Measurements from ENCODE around the gene KIFAP3. TPM values are rescaled to one million over a fixed set of nuclear protein-coding genes. Genes with fewer than 3 reads are reported as not detected.

Gene KIFAP3
- total and polyA plus RNA-seq, 2 donors (not counting 1 experiment from before 2014, with no cell fraction given): 30.2 to 42.9 TPM

- no peak overlapping the region for H3K4me2 ChIP-seq (ENCODE audit: extremely low read depth, insufficient read depth, low read length)
- TF ChIP-seq EZH2 (IDR thresholded peaks at IDR 0.05; ENCODE audit: low read length, missing control alignments) (no peak), CTCF (conservative IDR thresholded peaks at IDR 0.05 in 1 of 2, IDR thresholded peaks at IDR 0.05 in 1 of 2; ENCODE audit: low read depth in 1 of 2, low read length in 2 of 2) (no peak)
- no peaks in the 10 kb centered on the region for H3K9me3 ChIP-seq (ENCODE audit: control insufficient read depth, insufficient read depth, low read depth, low read length)
- no peaks in the 10 kb centered on the region for H3K27me3 ChIP-seq (ENCODE audit: control insufficient read depth, insufficient read depth, low read length)
- no peaks in the 10 kb centered on the region for H3K79me2 ChIP-seq (ENCODE audit: control insufficient read depth, insufficient read depth, low read length)
- no peak overlapping the region for H3K27ac ChIP-seq (ENCODE audit: insufficient read depth, low read length)
- H4K20me1 ChIP-seq (ENCODE audit: control insufficient read depth, extremely low read depth, insufficient read depth, low read length): no peaks in the 10 kb centered on the region
- no peak overlapping the region for H3K9ac ChIP-seq (ENCODE audit: insufficient read depth, low read length)
- no peak overlapping the region for H3K4me3 ChIP-seq (replicated peaks in 1 of 4; ENCODE audit: control extremely low read depth in 1 of 4, insufficient read depth in 1 of 4, low read depth in 3 of 4, low read length in 4 of 4)
- no peak overlapping the region for H2AFZ ChIP-seq (ENCODE audit: low read length)
- no peaks in the 10 kb centered on the region for H3K36me3 ChIP-seq (ENCODE audit: control insufficient read depth, insufficient read depth, low read length)
- no peaks in the 10 kb centered on the region for H3K4me1 ChIP-seq (ENCODE audit: control insufficient read depth, extremely low read depth, insufficient read depth, low read length)
- no peak for DNase-seq (ENCODE audit: low read depth in 2 of 2)
Measured at GRCh38 chr1:170048515-170048914, 26.0 kb downstream of the KIFAP3 start.

- TF ChIP-seq EZH2 (IDR thresholded peaks at IDR 0.05; ENCODE audit: low read length, missing control alignments): no peak
- TF ChIP-seq CTCF (conservative IDR thresholded peaks at IDR 0.05 in 1 of 2, IDR thresholded peaks at IDR 0.05 in 1 of 2; ENCODE audit: low read depth in 1 of 2, low read length in 2 of 2): no peak
- no peak overlapping the region for H2AFZ ChIP-seq (ENCODE audit: low read length)
- DNase-seq (ENCODE audit: low read depth in 2 of 2): no peak
- no peaks in the 10 kb centered on the region for H3K36me3 ChIP-seq (ENCODE audit: control insufficient read depth, insufficient read depth, low read length)
- no peaks in the 10 kb centered on the region for H3K9me3 ChIP-seq (ENCODE audit: control insufficient read depth, insufficient read depth, low read depth, low read length)
- H3K79me2 ChIP-seq (ENCODE audit: control insufficient read depth, insufficient read depth, low read length): no peaks in the 10 kb centered on the region
- H4K20me1 ChIP-seq (ENCODE audit: control insufficient read depth, extremely low read depth, insufficient read depth, low read length): no peaks in the 10 kb centered on the region
- H3K4me1 ChIP-seq (ENCODE audit: control insufficient read depth, extremely low read depth, insufficient read depth, low read length): no peaks in the 10 kb centered on the region
- H3K9ac ChIP-seq (ENCODE audit: insufficient read depth, low read length): no peak overlapping the region
- no peaks in the 10 kb centered on the region for H3K27me3 ChIP-seq (ENCODE audit: control insufficient read depth, insufficient read depth, low read length)
- H3K4me3 ChIP-seq (replicated peaks in 1 of 4; ENCODE audit: control extremely low read depth in 1 of 4, insufficient read depth in 1 of 4, low read depth in 3 of 4, low read length in 4 of 4): no peak overlapping the region
- H3K27ac ChIP-seq (ENCODE audit: insufficient read depth, low read length): no peak overlapping the region
- H3K4me2 ChIP-seq (ENCODE audit: extremely low read depth, insufficient read depth, low read length): no peak overlapping the region
Measured at GRCh38 chr1:170044187-170044586, 30.3 kb downstream of the KIFAP3 start.

- H4K20me1 ChIP-seq (ENCODE audit: control insufficient read depth, extremely low read depth, insufficient read depth, low read length): no peaks in the 10 kb centered on the region
- no peak overlapping the region for H3K4me3 ChIP-seq (replicated peaks in 1 of 4; ENCODE audit: control extremely low read depth in 1 of 4, insufficient read depth in 1 of 4, low read depth in 3 of 4, low read length in 4 of 4)
- no peaks in the 10 kb centered on the region for H3K79me2 ChIP-seq (ENCODE audit: control insufficient read depth, insufficient read depth, low read length)
- no peaks in the 10 kb centered on the region for H3K4me1 ChIP-seq (ENCODE audit: control insufficient read depth, extremely low read depth, insufficient read depth, low read length)
- no peaks in the 10 kb centered on the region for H3K36me3 ChIP-seq (ENCODE audit: control insufficient read depth, insufficient read depth, low read length)
- H3K27ac ChIP-seq (ENCODE audit: insufficient read depth, low read length): no peak overlapping the region
- TF ChIP-seq EZH2 (IDR thresholded peaks at IDR 0.05; ENCODE audit: low read length, missing control alignments): no peak
- no peak for DNase-seq (ENCODE audit: low read depth in 2 of 2)
- no peak overlapping the region for H2AFZ ChIP-seq (ENCODE audit: low read length)
- no peaks in the 10 kb centered on the region for H3K27me3 ChIP-seq (ENCODE audit: control insufficient read depth, insufficient read depth, low read length)
- H3K4me2 ChIP-seq (ENCODE audit: extremely low read depth, insufficient read depth, low read length): no peak overlapping the region
- no peak overlapping the region for H3K9ac ChIP-seq (ENCODE audit: insufficient read depth, low read length)
- no peaks in the 10 kb centered on the region for H3K9me3 ChIP-seq (ENCODE audit: control insufficient read depth, insufficient read depth, low read depth, low read length)
Measured at GRCh38 chr1:170041423-170042192, 32.9 kb downstream of the KIFAP3 start.
